ENCODE measurements around the gene GTF2H4.

The GTF2H4 gene

GRCh38 chr6:30879684-30880427 lies 28.2 kb upstream of the GTF2H4 start:
- Mint-ChIP-seq H3K27ac (peak overlapping the region; percentile 87), H3K4me3 (no peak overlapping the region), H3K27me3 (no peaks in the 10 kb centered on the region), H3K9me3 (no peaks in the 10 kb centered on the region), H3K36me3 (no peaks in the 10 kb centered on the region), H3K4me1 (peaks cover 54% of the 10 kb centered on the region)
- no peak for ATAC-seq

DNA sequence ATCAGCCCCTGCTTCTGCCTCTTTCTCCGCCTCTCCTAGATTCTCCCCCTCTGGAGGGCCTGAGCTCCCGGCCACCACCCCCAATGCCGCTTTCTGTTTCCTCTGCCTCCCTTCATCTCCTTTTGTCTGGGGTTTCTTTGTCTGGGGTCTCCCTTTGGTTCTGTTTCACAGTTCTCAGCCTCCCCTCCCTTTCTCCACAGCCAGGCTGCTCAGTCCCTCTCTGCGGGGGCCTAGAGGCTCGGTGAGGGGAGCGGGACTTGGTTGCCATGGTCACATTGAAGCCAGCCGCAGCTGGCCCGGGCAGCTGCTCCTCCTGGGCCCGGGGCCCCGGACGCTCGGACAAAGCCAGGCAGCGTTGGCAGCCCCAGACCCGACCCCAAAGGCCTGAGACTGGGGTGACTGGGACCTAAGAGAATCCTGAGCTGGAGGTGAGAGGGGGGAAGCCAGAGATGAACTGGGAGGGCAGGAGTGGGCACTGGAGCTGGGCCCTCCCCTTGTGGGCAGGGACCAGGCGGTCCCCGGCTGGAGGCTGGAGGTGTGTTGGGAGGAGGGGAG lies 27.2 kb upstream of the GTF2H4 start:
- H3K9me3 Mint-ChIP-seq: no peaks in the 10 kb centered on the region
- H3K27me3 Mint-ChIP-seq: no peaks in the 10 kb centered on the region
- no peaks in the 10 kb centered on the region for H3K36me3 Mint-ChIP-seq
- no peak overlapping the region for H3K4me3 Mint-ChIP-seq
- H3K4me1 Mint-ChIP-seq: peaks cover 63% of the 10 kb centered on the region
- ATAC-seq: no peak
- H3K27ac Mint-ChIP-seq: peak overlapping the region; percentile 87

- H3K36me3 Mint-ChIP-seq: no peaks in the 10 kb centered on the region
- H3K9me3 Mint-ChIP-seq: no peaks in the 10 kb centered on the region
- peaks cover 71% of the 10 kb centered on the region for H3K4me1 Mint-ChIP-seq
- H3K4me3 Mint-ChIP-seq: no peak overlapping the region
- H3K27me3 Mint-ChIP-seq: no peaks in the 10 kb centered on the region
- H3K27ac Mint-ChIP-seq: peak overlapping the region; percentile 87
- ATAC-seq: no peak
Observed at GRCh38 chr6:30881392-30882203, 26.4 kb upstream of the GTF2H4 start.

DNA sequence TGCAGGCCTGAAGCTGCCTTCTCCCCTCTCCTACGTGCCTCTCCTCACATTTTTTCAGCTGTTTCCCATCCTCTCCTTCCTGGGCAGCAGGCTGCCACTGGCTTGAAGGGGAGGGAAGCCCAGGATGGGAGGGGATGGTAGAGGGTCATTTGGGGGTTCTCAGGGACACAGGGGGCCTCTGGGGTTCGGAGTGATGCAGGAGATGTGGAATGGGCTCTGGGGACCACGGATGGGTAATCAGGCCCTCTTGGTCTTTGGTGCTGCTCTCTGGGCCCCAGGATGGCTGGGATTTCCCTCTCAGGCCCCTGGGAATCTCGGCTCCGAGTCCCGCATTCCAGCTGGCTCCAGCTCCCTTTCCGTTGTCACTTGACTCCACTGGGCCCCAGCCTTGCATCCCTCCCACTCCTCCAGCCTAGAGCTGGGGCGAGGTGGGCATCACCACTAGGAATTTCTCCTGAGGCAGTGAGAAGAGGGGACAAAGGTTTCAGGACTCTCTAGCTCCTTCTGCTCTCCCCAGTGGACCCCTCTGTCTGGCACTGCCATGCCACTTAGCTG lies 25.7 kb upstream of the GTF2H4 start:
- H3K4me3 Mint-ChIP-seq: no peak overlapping the region

DNA sequence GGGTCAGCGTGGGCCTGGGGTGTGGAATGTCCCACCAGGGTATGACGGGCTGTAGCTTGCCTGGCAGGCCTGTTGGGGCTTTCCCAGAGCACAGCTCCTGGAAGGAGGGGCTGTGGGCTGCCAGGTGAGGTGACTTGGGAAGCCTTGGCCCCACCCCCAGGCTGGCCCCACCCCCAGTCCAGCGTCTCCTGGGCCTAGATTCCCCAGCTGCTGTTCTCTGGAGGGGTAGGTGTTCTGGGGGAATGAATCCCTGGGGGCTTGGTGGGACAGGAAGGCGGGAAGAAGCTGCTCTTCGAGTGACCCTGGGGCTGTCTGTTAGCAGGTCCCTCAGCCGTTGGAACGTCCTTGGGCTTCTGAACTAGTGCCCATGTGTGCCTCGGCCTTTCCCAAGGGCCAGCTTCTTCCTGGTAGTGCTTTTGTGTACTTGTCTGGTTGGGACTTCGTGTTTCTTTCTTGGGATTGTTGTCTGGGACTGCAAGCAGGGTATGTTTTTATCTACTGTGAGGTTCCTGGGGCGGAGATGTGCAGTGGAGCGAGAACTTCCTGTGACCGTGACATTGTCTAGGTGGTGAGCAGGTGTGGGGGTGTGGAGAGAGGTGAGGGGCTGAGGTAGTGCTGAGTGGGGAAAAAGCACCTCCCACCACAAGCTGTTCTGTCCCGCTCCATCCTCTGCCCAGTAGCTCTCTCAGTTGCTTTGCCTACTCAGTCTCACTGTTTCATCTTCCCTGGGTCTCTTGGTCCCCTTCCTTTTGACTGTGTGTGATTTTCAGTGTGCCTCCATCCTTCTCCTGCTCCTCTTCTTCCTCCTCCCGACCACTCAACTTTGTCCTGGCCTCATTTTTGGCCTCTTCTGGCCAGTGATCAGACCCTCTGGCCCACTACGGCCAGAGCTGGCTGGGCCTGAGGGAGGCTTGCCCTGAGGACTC lies 25.0 kb upstream of the GTF2H4 start:
- Mint-ChIP-seq H3K27ac (peak overlapping the region; percentile 87), H3K4me1 (peaks cover 69% of the 10 kb centered on the region), H3K4me3 (peak overlapping the region; percentile 77), H3K9me3 (no peaks in the 10 kb centered on the region), H3K36me3 (no peaks in the 10 kb centered on the region), H3K27me3 (no peaks in the 10 kb centered on the region)
- ATAC-seq: peak; percentile 81

More for the DNA sequence above, 25.7 kb upstream of the GTF2H4 start:
- peak overlapping the region; percentile 87 for H3K27ac Mint-ChIP-seq
- H3K27me3 Mint-ChIP-seq: no peaks in the 10 kb centered on the region
- no peaks in the 10 kb centered on the region for H3K9me3 Mint-ChIP-seq
- ATAC-seq: no peak
- no peaks in the 10 kb centered on the region for H3K36me3 Mint-ChIP-seq
- H3K4me1 Mint-ChIP-seq: peaks cover 72% of the 10 kb centered on the region

GRCh38 chr6:30883685-30884520 lies 24.1 kb upstream of the GTF2H4 start, which contains the start of gene DDR1:
Gene DDR1, plus strand, starts transcription at chr6:30884519. Its CDS starts 4,211 bp downstream, at chr6:30888730.
- H3K9me3 Mint-ChIP-seq: no peaks in the 10 kb centered on the region
- peak within 1 kb of the TSS; percentile 87 for H3K27ac Mint-ChIP-seq
- peak; percentile 73 for ATAC-seq
- no peaks in the 10 kb centered on the region for H3K27me3 Mint-ChIP-seq
- H3K4me1 Mint-ChIP-seq: peaks cover 67% of the 10 kb centered on the region
- peaks cover 8% of the 10 kb centered on the region for H3K36me3 Mint-ChIP-seq
- peak within 1 kb of the TSS; percentile 78 for H3K4me3 Mint-ChIP-seq

DNA sequence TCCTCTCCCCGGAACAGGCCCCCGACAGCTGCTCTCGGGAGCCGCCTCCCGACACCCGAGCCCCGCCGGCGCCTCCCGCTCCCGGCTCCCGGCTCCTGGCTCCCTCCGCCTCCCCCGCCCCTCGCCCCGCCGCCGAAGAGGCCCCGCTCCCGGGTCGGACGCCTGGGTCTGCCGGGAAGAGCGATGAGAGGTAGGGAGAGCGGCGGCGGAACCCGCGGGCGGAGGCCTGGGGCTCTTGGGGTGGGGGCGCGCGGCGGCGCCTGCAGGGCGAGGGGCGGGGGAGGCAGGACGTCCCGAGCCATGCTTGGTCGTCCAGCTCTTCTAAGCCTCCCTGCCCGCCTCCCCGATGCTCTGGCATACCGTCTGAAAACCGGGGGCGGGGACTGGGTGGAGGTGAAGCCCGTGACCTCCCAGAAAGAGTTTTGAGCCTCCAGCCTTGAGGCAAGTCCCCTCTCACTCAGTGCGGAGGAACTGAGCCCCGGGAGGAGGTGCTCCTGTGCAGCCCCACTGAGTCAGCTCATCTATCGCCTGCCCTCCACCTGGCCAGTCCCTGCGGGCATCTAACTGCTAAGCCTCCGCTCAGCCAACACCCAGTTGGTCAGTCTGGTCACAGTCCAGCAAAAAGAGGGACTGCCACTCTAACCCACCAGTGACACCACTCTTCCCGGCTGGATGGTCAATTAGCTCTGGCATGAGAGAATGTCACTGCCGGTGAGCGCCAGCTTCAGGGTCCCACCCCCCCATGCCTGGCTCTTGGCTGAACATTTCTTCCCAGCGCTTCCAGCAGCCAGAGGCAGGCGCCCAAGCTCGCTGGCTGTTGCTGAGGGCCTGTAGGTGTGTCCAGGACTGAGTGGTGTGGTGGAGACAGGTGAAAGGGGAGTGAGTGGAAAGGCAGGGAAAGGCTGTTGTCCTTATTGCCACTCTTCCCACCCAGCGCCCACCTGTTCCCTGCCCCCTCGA lies 23.2 kb upstream of the GTF2H4 start:
- peak; percentile 69 for ATAC-seq
- Mint-ChIP-seq H3K36me3 (peaks cover 13% of the 10 kb centered on the region), H3K4me1 (peaks cover 63% of the 10 kb centered on the region), H3K27ac (peak overlapping the region; percentile 69), H3K4me3 (peak overlapping the region; percentile 78), H3K9me3 (no peaks in the 10 kb centered on the region), H3K27me3 (no peaks in the 10 kb centered on the region)

GRCh38 chr6:30885481-30885998 lies 22.5 kb upstream of the GTF2H4 start:
- H3K36me3 Mint-ChIP-seq: peaks cover 20% of the 10 kb centered on the region
- no peak for ATAC-seq
- H3K4me3 Mint-ChIP-seq: peak overlapping the region; percentile 78
- peaks cover 67% of the 10 kb centered on the region for H3K4me1 Mint-ChIP-seq
- peak overlapping the region; percentile 69 for H3K27ac Mint-ChIP-seq
- no peaks in the 10 kb centered on the region for H3K27me3 Mint-ChIP-seq
- no peaks in the 10 kb centered on the region for H3K9me3 Mint-ChIP-seq

GRCh38 chr6:30885999-30886896 lies 21.8 kb upstream of the GTF2H4 start:
- no peak for ATAC-seq
- no peaks in the 10 kb centered on the region for H3K9me3 Mint-ChIP-seq
- peaks cover 67% of the 10 kb centered on the region for H3K4me1 Mint-ChIP-seq
- peak overlapping the region; percentile 78 for H3K4me3 Mint-ChIP-seq
- peak overlapping the region; percentile 69 for H3K27ac Mint-ChIP-seq
- H3K27me3 Mint-ChIP-seq: no peaks in the 10 kb centered on the region
- peaks cover 20% of the 10 kb centered on the region for H3K36me3 Mint-ChIP-seq

GRCh38 chr6:30886897-30887255 lies 21.1 kb upstream of the GTF2H4 start:
- peaks cover 60% of the 10 kb centered on the region for H3K4me1 Mint-ChIP-seq
- peaks cover 20% of the 10 kb centered on the region for H3K36me3 Mint-ChIP-seq
- no peak overlapping the region for H3K4me3 Mint-ChIP-seq
- no peaks in the 10 kb centered on the region for H3K9me3 Mint-ChIP-seq
- no peaks in the 10 kb centered on the region for H3K27me3 Mint-ChIP-seq
- H3K27ac Mint-ChIP-seq: no peak overlapping the region
- no peak for ATAC-seq

DNA sequence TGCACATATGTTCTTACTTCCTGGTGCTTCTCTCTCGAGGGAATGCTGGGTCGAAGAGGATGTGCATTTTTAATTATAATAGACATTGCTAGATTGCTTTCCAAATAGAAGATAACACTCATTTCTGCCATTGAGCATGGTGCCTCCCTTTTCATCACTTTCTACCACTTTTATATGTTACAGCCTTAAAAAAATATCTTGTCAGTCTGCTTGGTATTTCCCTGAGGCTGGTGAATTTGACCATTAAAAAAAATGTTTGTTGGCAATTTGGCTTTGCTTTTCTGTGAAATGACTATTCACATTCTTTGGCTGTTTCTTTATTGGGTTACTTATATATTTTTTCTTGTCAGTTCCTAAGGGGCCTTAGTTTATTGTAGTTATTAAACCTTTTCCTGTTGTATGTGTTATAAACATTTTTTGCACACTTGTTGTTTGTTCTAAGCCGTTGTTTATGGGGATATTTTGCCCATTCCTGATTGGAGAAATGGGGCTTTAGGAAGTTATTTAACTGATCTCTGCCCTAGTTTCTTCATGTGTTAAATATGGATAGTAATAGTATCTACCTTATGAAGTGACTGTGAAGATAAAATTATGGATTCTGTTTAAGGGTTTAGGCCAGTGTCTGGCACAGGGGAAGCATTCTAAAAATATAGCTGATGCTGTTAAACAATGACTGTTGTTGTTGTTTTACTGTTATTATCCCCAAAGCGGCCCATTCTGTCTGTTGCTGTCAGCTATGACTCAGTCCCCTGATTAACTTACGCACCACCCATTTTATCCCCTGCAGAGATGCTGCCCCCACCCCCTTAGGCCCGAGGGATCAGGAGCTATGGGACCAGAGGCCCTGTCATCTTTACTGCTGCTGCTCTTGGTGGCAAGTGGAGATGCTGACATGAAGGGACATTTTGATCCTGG lies 19.8 kb upstream of the GTF2H4 start:
- no peak overlapping the region for H3K27ac Mint-ChIP-seq
- no peaks in the 10 kb centered on the region for H3K9me3 Mint-ChIP-seq
- H3K4me3 Mint-ChIP-seq: no peak overlapping the region
- H3K36me3 Mint-ChIP-seq: peaks cover 30% of the 10 kb centered on the region
- peaks cover 48% of the 10 kb centered on the region for H3K4me1 Mint-ChIP-seq
- H3K27me3 Mint-ChIP-seq: no peaks in the 10 kb centered on the region
- no peak for ATAC-seq

All from stimulated activated memory B cell treated with anti-CD40 and anti-IgM and Interleukin-4, amounts not matched to agents 10 μg/mL and 1 μg/mL and 100 μg/mL, for 72 hours (primary cell).